ENCODE data around the gene APBB1. TPM values are rescaled to one million over a fixed set of nuclear protein-coding genes. Genes with fewer than 3 reads are reported as not detected.

Gene APBB1
- polyA plus RNA-seq, 1 of the 3 experiments (the other 2 are of a cell fraction), result 35.9 TPM

DNA sequence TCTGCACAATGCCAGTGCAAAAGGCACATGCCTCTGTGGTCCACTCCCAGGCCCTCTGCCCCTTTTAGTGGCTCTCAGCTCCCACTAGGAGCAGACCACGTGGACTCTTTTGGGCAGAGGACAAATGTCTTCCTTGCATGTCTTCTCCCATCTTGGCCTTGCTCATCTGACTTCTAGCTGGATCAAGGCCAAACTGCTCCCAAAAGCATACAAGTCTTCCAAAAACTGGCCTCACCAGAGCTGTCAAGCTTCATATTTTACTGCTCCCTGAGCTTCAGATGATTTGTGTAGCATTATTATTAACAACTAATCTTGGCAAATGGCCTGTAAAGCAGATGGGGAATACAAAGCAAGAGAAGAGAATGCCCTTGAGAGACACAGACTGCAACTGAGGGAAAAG, 21.7 kb downstream of the APBB1 start:
- Histone ChIP-seq H3K4me2 (no peak overlapping the region), H3K9me2 (no peaks in the 10 kb centered on the region), H3K9ac (no peak overlapping the region), H3K27me3 (ENCODE audit: insufficient read depth) (no peaks in the 10 kb centered on the region), H3K27ac (ENCODE audit: low read depth in 2 of 2, low read length in 1 of 2) (no peak overlapping the region), H3F3A (replicated peaks; ENCODE audit: insufficient read depth) (no peaks in the 10 kb centered on the region), H3K36me3 (replicated peaks in 1 of 2; ENCODE audit: control insufficient read depth in 1 of 2, insufficient read depth in 2 of 2, low read length in 1 of 2) (peaks cover 0 to 28% of the 10 kb centered on the region in 2 experiments), H4K20me1 (ENCODE audit: insufficient read depth) (no peaks in the 10 kb centered on the region), H3K79me2 (ENCODE audit: insufficient read depth) (no peaks in the 10 kb centered on the region), H2AFZ (ENCODE audit: low read depth) (no peak overlapping the region), H3K4me1 (ENCODE audit: control insufficient read depth in 1 of 2, insufficient read depth in 2 of 2, low read depth in 1 of 2, low read length in 1 of 2) (peaks cover 0 to 11% of the 10 kb centered on the region in 2 experiments; a peak in 2 of 4 replicates), H3K4me3 (ENCODE audit: low read depth in 2 of 2, low read length in 1 of 2) (no peak overlapping the region), H3K9me3 (no peaks in the 10 kb centered on the region)
- 33% methylated on average over 1 of the region's 1 CpG for WGBS (ENCODE audit: low lambda C conversion rate)
- ChIA-PET CTCF (interaction anchor here (2.2 to 4.4 kb wide), 2 partner anchors 18 to 46 kb away, joined by 9 to 19 read pairs; no protein-coding TSS in a partner anchor), POLR2A (no interaction called here)
- DNase-seq, result no peak
- TF ChIP-seq SIN3A (IDR thresholded peaks at IDR 0.05; ENCODE audit: borderline replicate concordance, low read depth, low read length) (no peak), POLR2AphosphoS5 (IDR thresholded peaks at IDR 0.05; ENCODE audit: low read depth, low read length) (no peak), RXRA (IDR thresholded peaks at IDR 0.05; ENCODE audit: borderline replicate concordance, low read depth) (no peak), SMC3 (IDR thresholded peaks at IDR 0.05; ENCODE audit: low read depth, low read length) (no peak), FOSL2 (IDR thresholded peaks at IDR 0.05; ENCODE audit: borderline replicate concordance, low read depth) (no peak), MAX (IDR thresholded peaks at IDR 0.05; ENCODE audit: low read depth) (no peak), PBX3 (IDR thresholded peaks at IDR 0.05) (no peak), IRF3 (IDR thresholded peaks at IDR 0.05; ENCODE audit: low read depth, low read length) (no peak), YY1 (IDR thresholded peaks at IDR 0.05; ENCODE audit: low read depth) (no peak), NFIC (IDR thresholded peaks at IDR 0.05; ENCODE audit: borderline replicate concordance) (no peak), TCF12 (IDR thresholded peaks at IDR 0.05) (no peak), EZH2phosphoT487 (IDR thresholded peaks at IDR 0.05; ENCODE audit: borderline replicate concordance, low read depth) (no peak), TEAD4 (IDR thresholded peaks at IDR 0.05; ENCODE audit: borderline replicate concordance, insufficient read depth) (no peak), MXI1 (IDR thresholded peaks at IDR 0.05; ENCODE audit: low read depth, low read length) (no peak), ELF1 (IDR thresholded peaks at IDR 0.05) (no peak)
- TF ChIP-seq, protein P1, sequence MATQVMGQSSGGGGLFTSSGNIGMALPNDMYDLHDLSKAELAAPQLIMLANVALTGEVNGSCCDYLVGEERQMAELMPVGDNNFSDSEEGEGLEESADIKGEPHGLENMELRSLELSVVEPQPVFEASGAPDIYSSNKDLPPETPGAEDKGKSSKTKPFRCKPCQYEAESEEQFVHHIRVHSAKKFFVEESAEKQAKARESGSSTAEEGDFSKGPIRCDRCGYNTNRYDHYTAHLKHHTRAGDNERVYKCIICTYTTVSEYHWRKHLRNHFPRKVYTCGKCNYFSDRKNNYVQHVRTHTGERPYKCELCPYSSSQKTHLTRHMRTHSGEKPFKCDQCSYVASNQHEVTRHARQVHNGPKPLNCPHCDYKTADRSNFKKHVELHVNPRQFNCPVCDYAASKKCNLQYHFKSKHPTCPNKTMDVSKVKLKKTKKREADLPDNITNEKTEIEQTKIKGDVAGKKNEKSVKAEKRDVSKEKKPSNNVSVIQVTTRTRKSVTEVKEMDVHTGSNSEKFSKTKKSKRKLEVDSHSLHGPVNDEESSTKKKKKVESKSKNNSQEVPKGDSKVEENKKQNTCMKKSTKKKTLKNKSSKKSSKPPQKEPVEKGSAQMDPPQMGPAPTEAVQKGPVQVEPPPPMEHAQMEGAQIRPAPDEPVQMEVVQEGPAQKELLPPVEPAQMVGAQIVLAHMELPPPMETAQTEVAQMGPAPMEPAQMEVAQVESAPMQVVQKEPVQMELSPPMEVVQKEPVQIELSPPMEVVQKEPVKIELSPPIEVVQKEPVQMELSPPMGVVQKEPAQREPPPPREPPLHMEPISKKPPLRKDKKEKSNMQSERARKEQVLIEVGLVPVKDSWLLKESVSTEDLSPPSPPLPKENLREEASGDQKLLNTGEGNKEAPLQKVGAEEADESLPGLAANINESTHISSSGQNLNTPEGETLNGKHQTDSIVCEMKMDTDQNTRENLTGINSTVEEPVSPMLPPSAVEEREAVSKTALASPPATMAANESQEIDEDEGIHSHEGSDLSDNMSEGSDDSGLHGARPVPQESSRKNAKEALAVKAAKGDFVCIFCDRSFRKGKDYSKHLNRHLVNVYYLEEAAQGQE (IDR thresholded peaks at IDR 0.05; ENCODE audit: low read depth, low read length), result no peak
- TF ChIP-seq, protein P2, sequence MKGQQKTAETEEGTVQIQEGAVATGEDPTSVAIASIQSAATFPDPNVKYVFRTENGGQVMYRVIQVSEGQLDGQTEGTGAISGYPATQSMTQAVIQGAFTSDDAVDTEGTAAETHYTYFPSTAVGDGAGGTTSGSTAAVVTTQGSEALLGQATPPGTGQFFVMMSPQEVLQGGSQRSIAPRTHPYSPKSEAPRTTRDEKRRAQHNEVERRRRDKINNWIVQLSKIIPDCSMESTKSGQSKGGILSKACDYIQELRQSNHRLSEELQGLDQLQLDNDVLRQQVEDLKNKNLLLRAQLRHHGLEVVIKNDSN (IDR thresholded peaks at IDR 0.05; ENCODE audit: borderline replicate concordance, low read depth), result no peak
- TF ChIP-seq, protein P3, sequence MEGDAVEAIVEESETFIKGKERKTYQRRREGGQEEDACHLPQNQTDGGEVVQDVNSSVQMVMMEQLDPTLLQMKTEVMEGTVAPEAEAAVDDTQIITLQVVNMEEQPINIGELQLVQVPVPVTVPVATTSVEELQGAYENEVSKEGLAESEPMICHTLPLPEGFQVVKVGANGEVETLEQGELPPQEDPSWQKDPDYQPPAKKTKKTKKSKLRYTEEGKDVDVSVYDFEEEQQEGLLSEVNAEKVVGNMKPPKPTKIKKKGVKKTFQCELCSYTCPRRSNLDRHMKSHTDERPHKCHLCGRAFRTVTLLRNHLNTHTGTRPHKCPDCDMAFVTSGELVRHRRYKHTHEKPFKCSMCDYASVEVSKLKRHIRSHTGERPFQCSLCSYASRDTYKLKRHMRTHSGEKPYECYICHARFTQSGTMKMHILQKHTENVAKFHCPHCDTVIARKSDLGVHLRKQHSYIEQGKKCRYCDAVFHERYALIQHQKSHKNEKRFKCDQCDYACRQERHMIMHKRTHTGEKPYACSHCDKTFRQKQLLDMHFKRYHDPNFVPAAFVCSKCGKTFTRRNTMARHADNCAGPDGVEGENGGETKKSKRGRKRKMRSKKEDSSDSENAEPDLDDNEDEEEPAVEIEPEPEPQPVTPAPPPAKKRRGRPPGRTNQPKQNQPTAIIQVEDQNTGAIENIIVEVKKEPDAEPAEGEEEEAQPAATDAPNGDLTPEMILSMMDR (IDR thresholded peaks at IDR 0.05), result no peak

Data from SK-N-SH (cell line).